CD14-positive monocyte (primary cell): ENCODE results near the gene SKIC2. TPM values are rescaled to one million over a fixed set of nuclear protein-coding genes. Genes with fewer than 3 reads are reported as not detected.
"Not testable (repeated sequence)": the region's sequence is repeated elsewhere in the genome, so short reads cannot be mapped to it uniquely, and the experiment has no call there.

Experiments used
- DNase-seq, 3 donors: peaks; one replicate each; pipeline ENCODE4 v3.0.0-alpha.2; 2011 to 2022
- H2AFZ ChIP-seq: 2 replicates; pipeline ENCODE4 v1.6.0; 2012; ENCODE audit warnings: mild to moderate bottlenecking, low read depth, low read length, inconsistent platforms; ENCODE audit not compliant: insufficient read depth, poor library complexity, severe bottlenecking
- H3K27ac ChIP-seq, 2 donors: 1 replicate in 1 of 2; 2 replicates in 1 of 2; pipeline ENCODE4 v1.5.1; 2012 to 2013; ENCODE audit warnings: low read length in 2 of 2, control low read depth in 1 of 2, inconsistent platforms in 1 of 2, low read depth in 1 of 2, mild to moderate bottlenecking in 1 of 2
- H3K27me3 ChIP-seq, 2 donors: one replicate each; pipeline versions ENCODE4 v1.6.0 to v1.6.1; 2011 to 2013; ENCODE audit warnings: low read length in 2 of 2; ENCODE audit not compliant: control insufficient read depth in 2 of 2, insufficient read depth in 2 of 2
- H3K36me3 ChIP-seq, 2 donors: replicated peaks in 1 of 2; 1 replicate in 1 of 2; 2 replicates in 1 of 2; pipeline versions ENCODE4 v1.5.1 to v1.6.1; 2012 to 2013; ENCODE audit warnings: low read length in 2 of 2, control low read depth in 1 of 2, inconsistent platforms in 1 of 2, mild to moderate bottlenecking in 1 of 2; ENCODE audit not compliant: insufficient read depth in 2 of 2, control insufficient read depth in 1 of 2
- H3K4me1 ChIP-seq, 2 donors: 1 replicate in 1 of 2; 2 replicates in 1 of 2; pipeline versions ENCODE4 v1.5.1 to v1.6.1; 2012 to 2013; ENCODE audit warnings: low read length in 2 of 2, control low read depth in 1 of 2, inconsistent platforms in 1 of 2, mild to moderate bottlenecking in 1 of 2, moderate library complexity in 1 of 2; ENCODE audit not compliant: insufficient read depth in 2 of 2, control insufficient read depth in 1 of 2
- H3K4me2 ChIP-seq: replicated peaks from 2 replicates; pipeline ENCODE3; 2012; ENCODE audit warnings: low read length, moderate library complexity, mild to moderate bottlenecking; ENCODE audit not compliant: poor library complexity, severe bottlenecking; ENCODE audit errors: extremely low read depth
- H3K4me3 ChIP-seq, 3 experiments: fragments of 200-600 bp in 1 of 3; sonication (generic) in 1 of 3; replicated peaks in 1 of 3; 1 replicate in 2 of 3; 2 replicates in 1 of 3; pipeline ENCODE4 v1.5.1; 2011 to 2013; ENCODE audit warnings: low read length in 3 of 3, mild to moderate bottlenecking in 3 of 3, control low read depth in 2 of 3, low read depth in 2 of 3, inconsistent platforms in 1 of 3, moderate library complexity in 1 of 3
- H3K79me2 ChIP-seq: 2 replicates; pipeline ENCODE4 v1.6.0; 2012; ENCODE audit warnings: mild to moderate bottlenecking, control low read depth, inconsistent platforms, low read length, moderate library complexity; ENCODE audit not compliant: insufficient read depth
- H3K9ac ChIP-seq: 2 replicates; pipeline ENCODE4 v1.6.0; 2017; ENCODE audit warnings: low read length, mild to moderate bottlenecking; ENCODE audit not compliant: insufficient read depth, poor library complexity, severe bottlenecking
- H3K9me3 ChIP-seq, 2 donors: replicated peaks in 1 of 2; 1 replicate in 1 of 2; 2 replicates in 1 of 2; pipeline versions ENCODE4 v1.5.1 to v1.6.1; 2012 to 2013; ENCODE audit warnings: low read length in 2 of 2, control low read depth in 1 of 2; ENCODE audit not compliant: control insufficient read depth in 1 of 2, insufficient read depth in 1 of 2
- H4K20me1 ChIP-seq: 2 replicates; pipeline ENCODE4 v1.6.0; 2012; ENCODE audit warnings: mild to moderate bottlenecking, low read length, control low read depth, moderate library complexity; ENCODE audit not compliant: insufficient read depth
- H3K27ac Mint-ChIP-seq, 7 donors: one replicate each; pipeline ENCODE4 v1.8.0; 2020; ENCODE audit warnings: mild to moderate bottlenecking in 7 of 7, mixed read lengths in 7 of 7, moderate library complexity in 6 of 7, inconsistent platforms in 2 of 7
- H3K27me3 Mint-ChIP-seq, 3 donors: one replicate each; pipeline ENCODE4 v1.8.0; 2021 to 2022; ENCODE audit warnings: low read depth in 3 of 3, mild to moderate bottlenecking in 3 of 3, mixed read lengths in 3 of 3, moderate library complexity in 3 of 3, inconsistent platforms in 1 of 3
- H3K36me3 Mint-ChIP-seq, 2 donors: one replicate each; pipeline ENCODE4 v1.8.0; 2020; ENCODE audit warnings: mixed read lengths in 2 of 2, inconsistent platforms in 1 of 2, mild to moderate bottlenecking in 1 of 2
- H3K4me1 Mint-ChIP-seq: one replicate; pipeline ENCODE4 v1.8.0; 2020; ENCODE audit warnings: mild to moderate bottlenecking, mixed read lengths
- H3K4me3 Mint-ChIP-seq, 2 donors: one replicate each; pipeline ENCODE4 v1.8.0; 2020; ENCODE audit warnings: mild to moderate bottlenecking in 2 of 2, mixed read lengths in 2 of 2, moderate library complexity in 1 of 2
- H3K9me3 Mint-ChIP-seq, 7 donors: one replicate each; pipeline ENCODE4 v1.8.0; 2020 to 2022; ENCODE audit warnings: mixed read lengths in 7 of 7, mild to moderate bottlenecking in 6 of 7, moderate library complexity in 6 of 7, inconsistent platforms in 2 of 7
- whole genome bisulfite sequencing: methylation state at CpG from one replicate; pipeline ENCODE4 v1.1.5; 2013; ENCODE audit warnings: missing lambda C conversion rate; ENCODE audit not compliant: insufficient coverage; 5-methylcytosine and 5-hydroxymethylcytosine counted together
- intact Hi-C, 2 donors: fragments of 100-400 bp; cut with micrococcal nuclease; formaldehyde crosslinking; loops; one replicate each; pipeline versions ENCODE4 v1.15.0 to v1.15.1; 2023
- polyA plus RNA-seq, 3 donors: library from polyadenylated mRNA; depleted of rRNA in 1 of 3; unstranded in 2 of 3; stranded (reverse) in 1 of 3; fragments of 300-500 nt in 2 of 3; fragments of >200 nt in 1 of 3; fragmentation: Illumina TruSeq in 2 of 3; gene quantifications; 1 replicate in 2 of 3; 2 replicates in 1 of 3; pipeline ENCODE4 v1.2.3, GENCODE V29; 2012 to 2021

SKIC2 gene
- polyA plus RNA-seq, 3 donors, result 13.2 to 72.1 (median 13.2) TPM

- H3K79me2 ChIP-seq, H3K4me3 ChIP-seq, H2AFZ ChIP-seq, H3K27ac ChIP-seq, H3K4me1 Mint-ChIP-seq, H3K9me3 ChIP-seq, intact Hi-C loops, H3K36me3 Mint-ChIP-seq, H3K4me1 ChIP-seq, H3K4me2 ChIP-seq, H3K9me3 Mint-ChIP-seq, H3K36me3 ChIP-seq, H3K9ac ChIP-seq, H3K27ac Mint-ChIP-seq, DNase-seq, H3K4me3 Mint-ChIP-seq, H3K27me3 ChIP-seq, H4K20me1 ChIP-seq, H3K27me3 Mint-ChIP-seq: not testable (repeated sequence)
- no CpG with 5 or more reads among the region's 10 CpGs for whole genome bisulfite sequencing
Measured at GRCh38 chr6:31989363-31989762, 30.4 kb downstream of the SKIC2 start.

- H3K27me3 ChIP-seq, H3K4me1 ChIP-seq, H3K27me3 Mint-ChIP-seq, H3K36me3 ChIP-seq, intact Hi-C loops, H3K27ac ChIP-seq, H2AFZ ChIP-seq, H3K36me3 Mint-ChIP-seq, H3K9me3 Mint-ChIP-seq, H3K9ac ChIP-seq, H3K79me2 ChIP-seq, H3K4me3 ChIP-seq, H3K27ac Mint-ChIP-seq, H4K20me1 ChIP-seq, H3K4me1 Mint-ChIP-seq, DNase-seq, H3K4me2 ChIP-seq, H3K9me3 ChIP-seq, H3K4me3 Mint-ChIP-seq: not testable (repeated sequence)
- WGBS, result no CpG with 5 or more reads among the region's 14 CpGs
Measured at GRCh38 chr6:31994421-31994820, 35.4 kb downstream of the SKIC2 start.

GRCh38 chr6:31996385-31996784 is 37.4 kb downstream of the SKIC2 start:
- H3K4me1 ChIP-seq, H3K27ac Mint-ChIP-seq, H2AFZ ChIP-seq, H3K4me2 ChIP-seq, H3K27me3 Mint-ChIP-seq, H3K36me3 Mint-ChIP-seq, H3K9me3 Mint-ChIP-seq, H3K79me2 ChIP-seq, H3K4me3 ChIP-seq, H3K4me1 Mint-ChIP-seq, H3K4me3 Mint-ChIP-seq, H3K9ac ChIP-seq, DNase-seq, H4K20me1 ChIP-seq, H3K27me3 ChIP-seq, H3K27ac ChIP-seq, intact Hi-C loops, H3K36me3 ChIP-seq, H3K9me3 ChIP-seq: not testable (repeated sequence)
- 100% methylated on average over 3 of the region's 6 CpGs for WGBS

GRCh38 chr6:32002546-32003268 is 43.7 kb downstream of the SKIC2 start:
- H3K4me3 Mint-ChIP-seq, H3K27ac Mint-ChIP-seq: not testable (repeated sequence)

More at GRCh38 chr6:32002546-32003268, 43.7 kb downstream of the SKIC2 start:
- H3K79me2 ChIP-seq, H2AFZ ChIP-seq, H3K4me3 ChIP-seq, H3K36me3 ChIP-seq, H3K9me3 ChIP-seq, intact Hi-C loops, H3K4me1 ChIP-seq, H3K9ac ChIP-seq, H3K4me1 Mint-ChIP-seq, H3K27me3 ChIP-seq, H3K27ac ChIP-seq, H3K4me2 ChIP-seq, DNase-seq, H3K9me3 Mint-ChIP-seq, H4K20me1 ChIP-seq, H3K27me3 Mint-ChIP-seq, H3K36me3 Mint-ChIP-seq: not testable (repeated sequence)
- no CpG with 5 or more reads among the region's 15 CpGs for WGBS
